MCF 10A (cell line): ENCODE results near the gene ORMDL2. TPM values are rescaled to one million over a fixed set of nuclear protein-coding genes. Genes with fewer than 3 reads are reported as not detected.

Source experiments
- BruUV-seq: library from RNA; stranded (reverse); fragments of 400-500 nt; replicated peaks from 2 replicates; lab custom pipeline; 2021; lab: Mats Ljungman, UMichigan
- CTCF ChIA-PET: fragments of 300-600 bp; sonication (Branson Sonifier 250); formaldehyde crosslinking; extraction: SDS; loops from one replicate; lab custom pipeline; 2021; ENCODE audit warnings: antibody characterized with exemption, inconsistent platforms; lab: Yijun Ruan, JAX
- POLR2A ChIA-PET: fragments of 300-600, 350-650 bp; sonication (Branson Sonifier 250); formaldehyde crosslinking; extraction: SDS; loops from one replicate; lab custom pipeline; 2020; ENCODE audit warnings: antibody characterized with exemption, inconsistent platforms; lab: Yijun Ruan, JAX
- DNase-seq: peaks from one replicate; pipeline ENCODE4 v3.0.0-alpha.2; 2018; ENCODE audit not compliant: unreplicated experiment
- H3K27ac Mint-ChIP-seq: one replicate; pipeline ENCODE4 v1.8.0; 2022; ENCODE audit warnings: mild to moderate bottlenecking, low read depth, mixed read lengths; ENCODE audit not compliant: unreplicated experiment
- H3K27me3 Mint-ChIP-seq: one replicate; pipeline ENCODE4 v1.8.0; 2022; ENCODE audit warnings: mixed read lengths; ENCODE audit not compliant: insufficient read depth, unreplicated experiment
- H3K36me3 Mint-ChIP-seq: one replicate; pipeline ENCODE4 v1.8.0; 2022; ENCODE audit warnings: mild to moderate bottlenecking, moderate library complexity, mixed read lengths; ENCODE audit not compliant: insufficient read depth, unreplicated experiment
- H3K4me1 Mint-ChIP-seq: one replicate; pipeline ENCODE4 v1.8.0; 2022; ENCODE audit warnings: mixed read lengths; ENCODE audit not compliant: insufficient read depth, unreplicated experiment
- H3K4me3 Mint-ChIP-seq: one replicate; pipeline ENCODE4 v1.8.0; 2022; ENCODE audit warnings: mild to moderate bottlenecking, moderate library complexity, mixed read lengths; ENCODE audit not compliant: unreplicated experiment
- H3K9me3 Mint-ChIP-seq: one replicate; pipeline ENCODE4 v1.8.0; 2022; ENCODE audit warnings: mixed read lengths; ENCODE audit not compliant: unreplicated experiment
- CTCF ChIP-seq: fragments of 200-600 bp; IDR thresholded peaks from one replicate; pipeline ENCODE4 v1.8.0; 2022; ENCODE audit warnings: antibody characterized with exemption, mild to moderate bottlenecking; ENCODE audit not compliant: unreplicated experiment
- intact Hi-C: fragments of 100-400 bp; cut with micrococcal nuclease; formaldehyde crosslinking; loops from 2 replicates; pipeline ENCODE4 v1.14.1; 2022
- total RNA-seq: library from RNA; stranded (reverse); gene quantifications from 2 replicates; pipeline ENCODE4 v1.2.3, GENCODE V29; 2022

ORMDL2 gene
- total RNA-seq, 1 experiment from 2014 or later, result 54.6 TPM

GRCh38 chr12:55847033-55847432 is 29.2 kb downstream of the ORMDL2 start:
- Mint-ChIP-seq H3K9me3 (no peaks in the 10 kb centered on the region), H3K36me3 (no peaks in the 10 kb centered on the region), H3K4me3 (peak overlapping the region; percentile 52), H3K4me1 (peaks cover 26% of the 10 kb centered on the region), H3K27me3 (no peaks in the 10 kb centered on the region), H3K27ac (peak overlapping the region; percentile 99)
- ChIA-PET CTCF (interaction anchor here (0.5 to 1.2 kb wide), 4 partner anchors 17 to 79 kb away, joined by 3 to 10 read pairs (median 4); partner anchors contain the start of gene DNAJC14), POLR2A (interaction anchor here (0.5 to 2.2 kb wide), 13 partner anchors 11 to 1394 kb away, joined by 3 to 12 read pairs (median 3); partner anchors contain the start of gene DNAJC14)
- intact Hi-C loops, result loop anchor here (1.0 kb wide), 1 partner anchor 18 kb away; the partner anchor contains the start of gene DNAJC14
- BruUV-seq, result no TSS peak
- DNase-seq, result peak; percentile 64
- TF ChIP-seq CTCF, result no peak

GRCh38 chr12:55847603-55848291 is 29.9 kb downstream of the ORMDL2 start:
- no peaks in the 10 kb centered on the region for H3K36me3 Mint-ChIP-seq
- peaks cover 20% of the 10 kb centered on the region for H3K4me1 Mint-ChIP-seq
- ChIA-PET CTCF (interaction anchor here (0.5 to 1.2 kb wide), 7 partner anchors 18 to 134 kb away, joined by 3 to 5 read pairs (median 4); partner anchors contain the start of genes DNAJC14, ORMDL2 and SARNP), POLR2A (interaction anchor here (0.6 to 2.2 kb wide), 15 partner anchors 10 to 1394 kb away, joined by 3 to 12 read pairs (median 3); partner anchors contain the start of genes DNAJC14, ORMDL2 and SARNP)
- TF ChIP-seq CTCF, result no peak
- H3K27ac Mint-ChIP-seq, result peak overlapping the region; percentile 99
- TSS peak; percentile 97 for BruUV-seq
- H3K4me3 Mint-ChIP-seq, result peak overlapping the region; percentile 52
- H3K27me3 Mint-ChIP-seq, result no peaks in the 10 kb centered on the region
- intact Hi-C loops, result loop anchor here (1.0 kb wide), 2 partner anchors 18 to 80 kb away; partner anchors contain the start of genes DNAJC14 and PYM1
- H3K9me3 Mint-ChIP-seq, result no peaks in the 10 kb centered on the region
- DNase-seq, result peak; percentile 97

- CTCF ChIA-PET, result no interaction called here
- Mint-ChIP-seq H3K4me3 (no peak overlapping the region), H3K27ac (peak overlapping the region; percentile 99), H3K27me3 (no peaks in the 10 kb centered on the region), H3K4me1 (peaks cover 20% of the 10 kb centered on the region), H3K9me3 (no peaks in the 10 kb centered on the region), H3K36me3 (no peaks in the 10 kb centered on the region)
- BruUV-seq, result no TSS peak
- POLR2A ChIA-PET, result interaction anchor here (0.5 to 1.6 kb wide), 5 partner anchors 15 to 83 kb away, joined by 3 to 4 read pairs (median 3); no protein-coding TSS in a partner anchor
- intact Hi-C loops, result no loop called here
- DNase-seq, result no peak
- TF ChIP-seq CTCF, result no peak
These were observed 31.9 kb downstream of the ORMDL2 start for GRCh38 chr12:55849616-55850343.

- no peak for TF ChIP-seq CTCF
- Mint-ChIP-seq H3K27ac (peak overlapping the region; percentile 99), H3K36me3 (no peaks in the 10 kb centered on the region), H3K4me1 (peaks cover 20% of the 10 kb centered on the region), H3K4me3 (no peak overlapping the region), H3K27me3 (no peaks in the 10 kb centered on the region), H3K9me3 (no peaks in the 10 kb centered on the region)
- no peak for DNase-seq
- BruUV-seq, result no TSS peak
- intact Hi-C loops, result no loop called here
- ChIA-PET POLR2A (interaction anchor here (0.5 to 1.6 kb wide), 5 partner anchors 15 to 83 kb away, joined by 3 to 4 read pairs (median 3); no protein-coding TSS in a partner anchor), CTCF (no interaction called here)
These were observed 32.6 kb downstream of the ORMDL2 start for GRCh38 chr12:55850401-55850800.
